ENCODE measurements around the gene CNOT3.

CNOT3 gene

DNA sequence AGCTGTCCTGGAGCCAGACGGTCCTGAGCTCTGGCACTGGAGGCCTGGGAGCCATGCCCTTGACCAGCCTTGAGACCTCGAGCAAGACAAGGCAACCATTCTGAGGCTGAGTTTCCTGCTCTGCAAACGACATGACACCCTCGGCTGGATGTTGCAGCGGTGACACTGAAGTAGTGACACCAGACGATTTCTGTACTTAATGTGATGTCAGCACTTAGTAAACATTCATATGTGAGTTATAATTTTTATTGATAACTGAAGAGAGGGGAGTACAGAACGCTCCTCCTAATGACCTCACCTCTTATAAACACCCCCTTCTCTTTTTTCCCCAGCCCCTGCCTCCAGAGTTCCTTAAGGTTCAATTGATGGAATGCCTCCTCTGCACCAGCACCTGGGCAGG is 29.1 kb upstream of the CNOT3 start:
- TF ChIP-seq, protein P1, sequence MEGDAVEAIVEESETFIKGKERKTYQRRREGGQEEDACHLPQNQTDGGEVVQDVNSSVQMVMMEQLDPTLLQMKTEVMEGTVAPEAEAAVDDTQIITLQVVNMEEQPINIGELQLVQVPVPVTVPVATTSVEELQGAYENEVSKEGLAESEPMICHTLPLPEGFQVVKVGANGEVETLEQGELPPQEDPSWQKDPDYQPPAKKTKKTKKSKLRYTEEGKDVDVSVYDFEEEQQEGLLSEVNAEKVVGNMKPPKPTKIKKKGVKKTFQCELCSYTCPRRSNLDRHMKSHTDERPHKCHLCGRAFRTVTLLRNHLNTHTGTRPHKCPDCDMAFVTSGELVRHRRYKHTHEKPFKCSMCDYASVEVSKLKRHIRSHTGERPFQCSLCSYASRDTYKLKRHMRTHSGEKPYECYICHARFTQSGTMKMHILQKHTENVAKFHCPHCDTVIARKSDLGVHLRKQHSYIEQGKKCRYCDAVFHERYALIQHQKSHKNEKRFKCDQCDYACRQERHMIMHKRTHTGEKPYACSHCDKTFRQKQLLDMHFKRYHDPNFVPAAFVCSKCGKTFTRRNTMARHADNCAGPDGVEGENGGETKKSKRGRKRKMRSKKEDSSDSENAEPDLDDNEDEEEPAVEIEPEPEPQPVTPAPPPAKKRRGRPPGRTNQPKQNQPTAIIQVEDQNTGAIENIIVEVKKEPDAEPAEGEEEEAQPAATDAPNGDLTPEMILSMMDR (IDR thresholded peaks at IDR 0.05): no peak
- TF ChIP-seq ZFX (IDR thresholded peaks at IDR 0.05; ENCODE audit: borderline replicate concordance): no peak

DNA sequence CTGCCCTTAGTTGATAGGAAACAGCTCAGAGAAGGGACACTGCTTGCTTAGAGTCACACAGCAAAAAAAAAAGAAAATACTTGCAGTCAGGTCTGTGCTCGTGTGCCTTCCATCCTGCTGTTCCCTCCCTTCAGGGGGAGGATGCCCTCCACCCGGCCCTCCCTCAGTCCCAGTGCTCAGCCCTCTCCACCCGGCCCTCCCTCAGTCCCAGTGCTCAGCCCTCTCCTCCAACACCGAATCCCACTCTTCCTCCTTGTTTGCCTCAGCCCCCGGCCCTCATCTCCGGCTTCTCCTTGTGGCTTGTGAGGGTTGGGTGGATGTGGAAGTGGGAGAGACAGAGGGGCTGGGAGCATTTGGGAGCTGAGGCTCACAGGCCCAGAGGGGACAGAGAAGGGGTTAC is 27.9 kb upstream of the CNOT3 start:
- H3K27ac ChIP-seq: no peak overlapping the region
- TF ChIP-seq, protein P1 (IDR thresholded peaks at IDR 0.05): no peak
- TF ChIP-seq ZFX (IDR thresholded peaks at IDR 0.05; ENCODE audit: borderline replicate concordance): no peak

More for the DNA sequence above, 29.1 kb upstream of the CNOT3 start:
- H3K27ac ChIP-seq: no peak overlapping the region

DNA sequence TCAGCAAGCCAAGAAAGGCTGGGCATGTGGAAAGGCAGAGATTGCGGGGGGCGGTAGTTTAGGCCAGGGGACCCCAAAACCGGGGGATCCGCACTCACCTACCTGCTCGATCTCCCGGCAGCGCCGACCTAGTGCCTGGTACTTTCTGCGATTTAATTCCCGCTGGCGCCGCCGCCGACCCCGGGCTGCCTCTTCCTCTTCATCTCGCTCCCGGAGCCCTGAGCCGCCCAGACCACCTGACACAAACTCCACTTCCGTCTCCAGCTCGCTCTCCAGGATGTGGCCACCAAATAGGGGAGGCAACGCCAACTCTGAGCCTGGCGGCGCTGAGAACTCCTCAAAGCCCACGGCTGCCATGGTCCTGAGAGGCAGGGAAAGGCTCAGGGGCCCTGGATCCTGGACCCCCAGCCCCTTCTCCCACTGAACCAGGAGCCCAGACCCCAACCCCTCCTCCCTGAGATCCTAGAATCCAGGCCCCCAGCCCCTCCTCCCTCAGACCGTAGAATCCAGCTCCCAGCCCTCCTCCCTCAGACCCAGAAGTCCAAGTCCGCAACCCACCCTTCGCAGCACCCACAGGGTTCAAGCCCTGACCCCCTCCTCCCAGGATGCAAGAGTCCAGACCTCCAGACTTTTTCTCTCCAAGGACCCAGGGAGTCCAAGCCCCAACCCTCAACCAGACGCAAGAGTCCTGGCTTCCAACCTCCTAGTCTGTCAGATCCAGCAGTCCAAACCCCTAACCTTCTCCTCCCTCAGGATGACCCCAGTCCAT is 23.0 kb upstream of the CNOT3 start:
- H3K27ac ChIP-seq: peak overlapping the region; percentile 80
- TF ChIP-seq, protein P1 (IDR thresholded peaks at IDR 0.05): no peak
- TF ChIP-seq ZFX (IDR thresholded peaks at IDR 0.05; ENCODE audit: borderline replicate concordance): no peak

DNA sequence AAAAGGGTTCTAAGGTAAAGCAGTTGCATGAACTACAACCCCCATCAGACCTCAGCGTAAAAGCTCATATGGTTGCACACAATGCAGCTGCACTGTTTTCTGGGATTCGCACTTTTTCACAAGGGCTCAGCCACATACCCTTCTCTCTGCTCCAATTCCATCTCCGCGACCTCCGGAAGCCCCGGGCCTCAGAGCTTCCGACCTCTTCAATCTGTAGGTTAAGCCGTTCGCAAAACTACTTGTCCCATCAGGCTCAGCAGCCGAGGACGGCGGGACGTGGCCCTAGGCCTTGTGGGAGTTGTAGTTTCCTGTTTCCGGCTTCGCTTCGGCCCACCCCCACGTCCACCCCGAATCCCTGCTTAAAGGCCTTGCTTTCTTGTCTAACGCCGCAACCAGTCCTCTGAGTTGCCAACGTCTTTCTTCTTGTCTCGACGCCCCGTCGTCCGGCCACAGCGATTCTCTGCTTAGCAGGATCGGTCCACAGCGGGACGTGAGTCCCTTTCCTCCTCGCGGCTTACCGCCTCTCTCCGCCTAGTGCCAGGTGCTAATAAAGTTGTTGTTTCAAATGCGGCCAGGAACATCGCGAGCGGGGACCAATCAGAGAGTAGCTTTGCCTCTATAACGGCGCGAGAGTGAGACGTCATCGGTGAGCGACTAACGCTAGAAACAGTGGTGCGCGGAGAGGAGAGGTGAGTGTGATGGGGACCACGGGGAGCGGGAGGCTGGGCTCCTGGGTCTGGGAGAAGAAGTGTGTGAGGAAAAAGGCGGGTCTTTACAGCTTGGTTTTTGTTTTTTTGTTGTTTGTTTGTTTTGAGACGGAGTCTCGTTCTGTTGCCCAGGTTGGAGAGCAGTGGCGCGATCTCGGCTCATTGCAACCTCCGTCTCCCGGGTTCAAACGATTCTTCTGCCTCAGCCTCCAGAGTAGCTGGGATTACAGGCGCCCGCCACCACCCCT is 22.2 kb upstream of the CNOT3 start, which contains the start of the genes PRPF31 and TFPT:
TSS of gene PRPF31 (plus strand) at position 646 of the 955 bp plus-strand sequence. CDS start 2,525 bp downstream, outside the sequence.
TSS of gene TFPT (minus strand) at position 549 of the 955 bp plus-strand sequence. CDS start at position 161, 388 bp downstream.
- peak within 1 kb of the TSS; percentile 80 for H3K27ac ChIP-seq
- TF ChIP-seq ZFX (IDR thresholded peaks at IDR 0.05; ENCODE audit: borderline replicate concordance): no peak
- TF ChIP-seq, protein P1 (IDR thresholded peaks at IDR 0.05): no peak

DNA sequence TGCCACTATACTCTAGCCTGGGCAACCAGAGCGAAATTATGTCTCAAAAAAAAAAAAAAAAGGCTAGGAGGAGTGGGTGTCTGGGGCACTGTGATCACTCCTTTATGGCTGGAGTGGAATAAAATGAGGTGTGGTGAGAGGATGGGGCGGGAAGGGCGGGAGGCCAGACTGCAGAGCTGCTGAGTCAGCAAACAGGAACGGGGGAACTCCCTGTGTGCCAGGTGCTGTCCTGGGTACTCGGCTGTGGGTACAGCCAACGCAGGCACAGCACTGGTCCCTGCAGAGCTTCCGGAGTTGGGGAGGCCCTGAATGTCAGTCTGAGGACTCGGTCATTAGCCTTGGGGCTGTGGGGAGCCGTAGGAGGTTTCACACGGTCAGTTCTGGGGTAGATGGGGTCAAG is 16.3 kb upstream of the CNOT3 start:
- no peak overlapping the region for H3K27ac ChIP-seq
- TF ChIP-seq, protein P1 (IDR thresholded peaks at IDR 0.05): no peak
- no peak for TF ChIP-seq ZFX (IDR thresholded peaks at IDR 0.05; ENCODE audit: borderline replicate concordance)

DNA sequence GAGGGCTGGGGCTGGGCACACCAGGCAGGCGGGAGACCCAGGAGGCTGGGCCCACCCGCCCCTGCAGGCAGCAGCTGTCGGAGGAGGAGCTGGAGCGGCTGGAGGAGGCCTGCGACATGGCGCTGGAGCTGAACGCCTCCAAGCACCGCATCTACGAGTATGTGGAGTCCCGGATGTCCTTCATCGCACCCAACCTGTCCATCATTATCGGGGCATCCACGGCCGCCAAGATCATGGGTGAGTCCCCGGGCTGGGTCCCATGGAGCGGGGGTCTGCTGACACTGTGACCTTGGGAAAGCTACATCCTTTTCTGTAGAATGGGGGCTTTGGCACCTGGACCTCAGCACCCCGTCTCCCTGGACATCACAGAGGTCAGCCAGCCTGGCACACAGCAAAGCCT is 13.9 kb upstream of the CNOT3 start:
- TF ChIP-seq, protein P1 (IDR thresholded peaks at IDR 0.05): no peak
- TF ChIP-seq ZFX (IDR thresholded peaks at IDR 0.05; ENCODE audit: borderline replicate concordance): no peak
- no peak overlapping the region for H3K27ac ChIP-seq
